HFFc6 (cell line): ENCODE data around the gene MAN1A1. TPM values are rescaled to one million over a fixed set of nuclear protein-coding genes. Genes with fewer than 3 reads are reported as not detected.
A peak's percentile ranks its signal among the peaks of the same experiment; 100 is the strongest.

Experiments used
- DNase-seq: peaks from one replicate; pipeline ENCODE4 v3.0.0-alpha.2; 2018
- H3K27ac Mint-ChIP-seq: 2 replicates; pipeline ENCODE4 v1.8.0; 2020; ENCODE audit warnings: mild to moderate bottlenecking, mixed read lengths
- H3K27me3 Mint-ChIP-seq: 2 replicates; pipeline ENCODE4 v1.8.0; 2021; ENCODE audit warnings: mild to moderate bottlenecking, moderate library complexity, mixed read lengths; ENCODE audit not compliant: insufficient read depth
- H3K36me3 Mint-ChIP-seq: 2 replicates; pipeline ENCODE4 v1.8.0; 2021; ENCODE audit warnings: low read depth, mixed read lengths
- H3K4me1 Mint-ChIP-seq: 2 replicates; pipeline ENCODE4 v1.8.0; 2020; ENCODE audit warnings: low read depth, mixed read lengths
- H3K4me3 Mint-ChIP-seq: 2 replicates; pipeline ENCODE4 v1.8.0; 2020; ENCODE audit warnings: mild to moderate bottlenecking, moderate library complexity, mixed read lengths
- H3K9me3 Mint-ChIP-seq: 2 replicates; pipeline ENCODE4 v1.8.0; 2020; ENCODE audit warnings: mild to moderate bottlenecking, mixed read lengths
- CTCF ChIP-seq: fragments of 200-600 bp; sonication (generic); IDR thresholded peaks from 2 replicates; pipeline ENCODE4 v1.5.0; 2021; ENCODE audit warnings: antibody characterized with exemption, mild to moderate bottlenecking
- total RNA-seq, 6 experiments: library from RNA; stranded (reverse); fragmentation: NEBNext Ultra II Directional; extraction: Animal tissue kit (Norgen Biotek cat#: 25700); gene quantifications; 2 replicates in 1 of 6; 3 replicates in 5 of 6; pipeline ENCODE4 v1.2.3, GENCODE V29; 2021

Gene MAN1A1
- total RNA-seq, 6 experiments from 2014 or later: 0.12 to 0.64 (median 0.16) TPM

GRCh38 chr6:119308991-119309657 lies 40.4 kb downstream of the MAN1A1 start:
- DNase-seq: no peak
- Mint-ChIP-seq H3K4me3 (no peak overlapping the region), H3K27ac (no peak overlapping the region), H3K4me1 (peaks cover 5% of the 10 kb centered on the region; the same call in 1 of the 2 replicates), H3K9me3 (peaks cover 4% of the 10 kb centered on the region; the same call in 1 of the 2 replicates), H3K36me3 (no peaks in the 10 kb centered on the region), H3K27me3 (no peaks in the 10 kb centered on the region)
- TF ChIP-seq CTCF: no peak

- Mint-ChIP-seq H3K9me3 (peaks cover 4% of the 10 kb centered on the region; the same call in 1 of the 2 replicates), H3K36me3 (no peaks in the 10 kb centered on the region), H3K4me1 (peaks cover 5% of the 10 kb centered on the region; the same call in 1 of the 2 replicates), H3K27me3 (no peaks in the 10 kb centered on the region), H3K4me3 (no peak overlapping the region), H3K27ac (no peak overlapping the region; the same call in 1 of the 2 replicates)
- DNase-seq: peak; percentile 30
- no peak for TF ChIP-seq CTCF
Measured at GRCh38 chr6:119308048-119308570, 41.5 kb downstream of the MAN1A1 start.

- Mint-ChIP-seq H3K9me3 (peaks cover 4% of the 10 kb centered on the region; the same call in 1 of the 2 replicates), H3K4me3 (no peak overlapping the region), H3K27ac (no peak overlapping the region), H3K4me1 (peaks cover 5% of the 10 kb centered on the region; the same call in 1 of the 2 replicates), H3K36me3 (no peaks in the 10 kb centered on the region), H3K27me3 (no peaks in the 10 kb centered on the region)
- TF ChIP-seq CTCF: no peak
- no peak for DNase-seq
Measured at GRCh38 chr6:119307056-119307455, 42.5 kb downstream of the MAN1A1 start.

GRCh38 chr6:119306396-119306968 lies 43.1 kb downstream of the MAN1A1 start:
- Mint-ChIP-seq H3K27ac (no peak overlapping the region), H3K27me3 (no peaks in the 10 kb centered on the region), H3K36me3 (no peaks in the 10 kb centered on the region), H3K4me3 (no peak overlapping the region), H3K9me3 (peaks cover 4% of the 10 kb centered on the region; the same call in 1 of the 2 replicates), H3K4me1 (peaks cover 5% of the 10 kb centered on the region; the same call in 1 of the 2 replicates)
- TF ChIP-seq CTCF: no peak
- DNase-seq: no peak

- DNase-seq: no peak
- H3K27me3 Mint-ChIP-seq: no peaks in the 10 kb centered on the region
- TF ChIP-seq CTCF: no peak
- H3K9me3 Mint-ChIP-seq: peaks cover 9% of the 10 kb centered on the region
- no peak overlapping the region for H3K27ac Mint-ChIP-seq
- H3K4me1 Mint-ChIP-seq: peaks cover 5% of the 10 kb centered on the region; the same call in 1 of the 2 replicates
- no peak overlapping the region for H3K4me3 Mint-ChIP-seq
- no peaks in the 10 kb centered on the region for H3K36me3 Mint-ChIP-seq
Measured at GRCh38 chr6:119303164-119303887, 46.2 kb downstream of the MAN1A1 start.
